ENCODE measurements around the gene PPT2. TPM values are rescaled to one million over a fixed set of nuclear protein-coding genes. Genes with fewer than 3 reads are reported as not detected.

The PPT2 gene
- total RNA-seq, 2 experiments from 2014 or later, result 19.2 to 23.7 TPM

DNA sequence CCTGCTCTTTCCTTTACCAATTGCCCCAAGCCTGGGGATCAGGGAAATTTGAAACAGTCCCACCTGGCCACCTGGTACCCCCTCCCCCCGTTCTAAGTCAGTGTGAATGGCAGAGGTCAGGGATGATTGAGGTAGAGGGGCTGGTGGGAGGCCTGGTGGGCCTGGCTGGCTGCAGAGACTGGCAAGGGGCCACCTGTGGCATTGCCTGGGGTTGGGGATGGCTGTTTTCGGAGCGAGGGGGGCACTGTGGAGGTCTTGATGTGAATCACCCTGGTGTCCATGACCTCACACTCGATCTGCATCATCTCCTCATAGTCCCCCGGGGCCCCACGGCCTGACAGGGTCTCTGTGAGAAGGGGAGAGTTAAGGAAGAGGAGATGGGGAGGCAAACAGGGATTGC, 38.3 kb upstream of the PPT2 start:
- ATAC-seq (ENCODE audit: low read depth), result no peak
- Mint-ChIP-seq H3K4me1 (peaks cover 2% of the 10 kb centered on the region), H3K36me3 (peaks cover 13% of the 10 kb centered on the region), H3K9me3 (no peaks in the 10 kb centered on the region), H3K27me3 (no peaks in the 10 kb centered on the region), H3K27ac (no peak overlapping the region), H3K4me3 (no peak overlapping the region)
- no peak for DNase-seq
- POLR2A ChIA-PET, result no interaction called here

DNA sequence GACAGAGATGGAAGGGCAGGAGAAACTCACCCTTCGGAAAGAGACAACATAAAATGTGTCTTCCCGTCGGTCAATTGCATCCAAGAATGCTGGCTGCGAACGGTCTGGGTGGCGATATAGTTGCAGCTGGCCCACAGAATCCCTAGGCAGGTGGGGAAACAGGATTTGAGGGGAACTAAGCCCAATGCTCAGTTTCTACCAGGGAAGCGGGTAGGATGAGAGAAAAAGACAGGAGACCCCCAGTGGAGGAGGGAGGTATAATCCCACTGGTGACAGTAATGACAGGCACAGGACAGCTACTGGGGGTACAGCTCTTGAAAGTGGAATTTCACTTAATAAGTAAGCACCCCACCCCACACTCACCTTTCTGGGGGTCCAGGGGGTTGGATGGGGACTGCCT, 37.3 kb upstream of the PPT2 start:
- Mint-ChIP-seq H3K27ac (no peak overlapping the region), H3K9me3 (no peaks in the 10 kb centered on the region), H3K4me3 (no peak overlapping the region), H3K27me3 (no peaks in the 10 kb centered on the region), H3K36me3 (peaks cover 14% of the 10 kb centered on the region), H3K4me1 (peaks cover 2% of the 10 kb centered on the region)
- DNase-seq, result no peak
- no peak for ATAC-seq (ENCODE audit: low read depth)
- POLR2A ChIA-PET, result no interaction called here

DNA sequence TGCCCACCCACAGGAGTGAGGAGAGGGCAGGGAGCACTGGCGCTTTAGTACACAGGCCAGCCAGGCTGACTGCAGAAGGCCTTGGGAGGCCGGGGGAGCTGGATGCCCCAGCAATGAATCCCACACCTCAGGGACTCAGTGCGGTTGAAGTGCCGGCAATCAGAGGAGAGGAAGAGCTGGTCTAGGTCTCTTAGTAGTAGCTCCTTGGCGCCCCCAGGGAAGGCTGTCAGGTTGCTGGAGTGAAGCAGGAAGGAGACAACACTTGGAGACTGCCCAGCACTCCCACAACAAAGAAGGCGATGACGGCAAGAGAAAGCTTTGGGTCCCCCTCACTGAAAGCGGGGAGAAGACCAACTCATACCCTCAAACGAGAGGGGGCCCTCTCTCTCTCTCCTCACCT, 36.5 kb upstream of the PPT2 start:
- DNase-seq (no peak), ATAC-seq (ENCODE audit: low read depth) (no peak)
- Mint-ChIP-seq H3K27me3 (no peaks in the 10 kb centered on the region), H3K36me3 (peaks cover 17% of the 10 kb centered on the region), H3K27ac (no peak overlapping the region), H3K4me1 (peaks cover 2% of the 10 kb centered on the region), H3K4me3 (no peak overlapping the region), H3K9me3 (no peaks in the 10 kb centered on the region)
- POLR2A ChIA-PET, result interaction anchor here (0.9 to 1.1 kb wide), 2 partner anchors 13 to 78 kb away, joined by 3 read pairs; partner anchors contain the start of gene FKBPL

DNA sequence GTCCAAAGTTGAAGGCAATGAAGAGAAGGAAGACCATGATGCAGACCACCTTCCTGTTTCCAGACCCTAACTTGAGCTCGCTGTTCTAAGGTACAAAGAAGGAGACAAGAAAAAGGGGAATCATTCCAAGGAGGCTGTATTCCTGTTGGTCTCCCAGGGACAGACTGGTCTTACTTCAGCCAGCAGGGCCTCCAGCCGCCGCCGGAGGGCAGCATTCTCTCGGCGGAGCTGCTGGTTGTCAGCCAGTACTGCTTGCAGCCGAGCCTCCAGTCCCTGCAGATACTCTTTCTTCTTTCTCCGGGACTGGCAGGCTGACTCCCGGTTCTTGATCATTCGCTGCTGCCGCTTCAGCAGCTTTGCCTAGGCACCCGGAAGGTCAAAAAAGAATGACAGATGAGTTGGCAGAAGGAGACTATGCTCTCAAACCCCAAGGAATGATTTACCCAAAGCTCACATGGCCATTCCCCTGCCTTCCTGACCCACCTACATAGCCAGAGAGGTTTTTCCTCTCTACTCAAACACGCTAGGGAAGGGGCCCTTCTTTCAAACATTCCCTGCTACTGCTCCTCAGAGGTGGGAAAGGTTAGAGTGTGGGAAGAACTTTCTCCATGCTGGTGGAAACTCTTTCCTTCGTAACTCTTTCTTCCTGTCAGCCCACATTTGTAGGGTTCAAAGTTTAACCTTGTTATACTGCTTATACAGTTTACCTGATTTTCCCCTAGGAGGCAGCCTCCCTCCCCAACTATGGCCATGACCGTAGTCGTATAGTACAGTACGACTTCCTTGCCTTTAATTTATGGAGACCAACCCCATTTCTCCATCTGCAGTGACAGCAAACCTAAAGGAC, 34.9 kb upstream of the PPT2 start:
- Mint-ChIP-seq H3K4me1 (peaks cover 4% of the 10 kb centered on the region), H3K27ac (peak overlapping the region; percentile 48), H3K27me3 (no peaks in the 10 kb centered on the region), H3K9me3 (no peaks in the 10 kb centered on the region), H3K36me3 (peaks cover 15% of the 10 kb centered on the region), H3K4me3 (no peak overlapping the region)
- DNase-seq (peak; percentile 78), ATAC-seq (ENCODE audit: low read depth) (peak; percentile 84)
- POLR2A ChIA-PET, result interaction anchor here (1.1 to 1.8 kb wide), 2 partner anchors 9 to 454 kb away, joined by 3 to 9 read pairs; partner anchors contain the start of genes ATF6B and GPANK1

DNA sequence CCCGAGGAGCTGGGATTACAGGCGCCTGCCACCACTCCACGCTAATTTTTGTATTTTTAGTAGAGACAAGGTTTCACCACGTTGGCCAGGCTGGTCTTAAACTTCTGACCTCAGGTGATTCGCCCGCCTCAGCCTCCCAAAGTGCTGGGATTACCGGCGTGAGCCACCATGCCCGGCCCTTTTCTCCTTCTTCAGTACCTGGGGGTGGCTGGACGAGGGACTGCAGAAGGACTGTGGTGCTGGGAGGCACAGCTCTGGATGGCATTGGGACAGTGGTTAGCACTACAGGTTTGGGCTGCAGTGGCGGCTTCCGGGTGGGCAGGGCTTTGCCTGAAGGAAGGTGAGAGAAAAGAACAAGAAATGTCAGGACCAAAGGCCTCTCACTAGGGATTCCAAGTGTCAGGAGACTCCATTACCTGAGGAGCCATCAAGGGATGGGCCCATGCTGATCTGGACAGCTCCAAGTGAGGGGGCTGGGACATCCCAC, 33.3 kb upstream of the PPT2 start:
- POLR2A ChIA-PET, result no interaction called here
- H3K27me3 Mint-ChIP-seq, result no peaks in the 10 kb centered on the region
- DNase-seq (no peak), ATAC-seq (ENCODE audit: low read depth) (no peak)
- peaks cover 16% of the 10 kb centered on the region for H3K36me3 Mint-ChIP-seq
- H3K27ac Mint-ChIP-seq, result no peak overlapping the region
- peaks cover 10% of the 10 kb centered on the region for H3K4me1 Mint-ChIP-seq
- no peak overlapping the region for H3K4me3 Mint-ChIP-seq
- no peaks in the 10 kb centered on the region for H3K9me3 Mint-ChIP-seq

DNA sequence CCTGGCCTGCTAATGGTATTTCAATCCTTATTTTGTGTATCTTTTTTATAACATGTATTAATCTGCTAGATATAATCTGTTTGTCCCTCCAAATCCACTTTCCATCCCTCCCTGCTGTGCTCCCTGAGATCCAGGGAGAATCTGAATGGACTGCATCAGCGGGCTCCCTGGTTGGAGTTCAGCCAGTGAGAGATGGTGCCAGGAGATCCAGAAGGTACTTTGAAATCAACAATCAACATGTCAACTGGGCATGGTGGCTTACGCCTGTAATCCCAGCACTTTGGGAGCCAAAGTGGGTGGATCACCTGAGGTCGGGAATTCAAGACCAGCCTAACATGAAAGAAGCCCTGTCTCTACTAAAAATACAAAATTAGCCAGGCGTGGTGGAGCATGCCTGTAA, 30.3 kb upstream of the PPT2 start:
- DNase-seq (no peak), ATAC-seq (ENCODE audit: low read depth) (no peak)
- Mint-ChIP-seq H3K36me3 (peaks cover 22% of the 10 kb centered on the region), H3K4me3 (no peak overlapping the region), H3K27ac (no peak overlapping the region), H3K9me3 (no peaks in the 10 kb centered on the region), H3K27me3 (no peaks in the 10 kb centered on the region), H3K4me1 (peaks cover 28% of the 10 kb centered on the region)
- POLR2A ChIA-PET, result no interaction called here

DNA sequence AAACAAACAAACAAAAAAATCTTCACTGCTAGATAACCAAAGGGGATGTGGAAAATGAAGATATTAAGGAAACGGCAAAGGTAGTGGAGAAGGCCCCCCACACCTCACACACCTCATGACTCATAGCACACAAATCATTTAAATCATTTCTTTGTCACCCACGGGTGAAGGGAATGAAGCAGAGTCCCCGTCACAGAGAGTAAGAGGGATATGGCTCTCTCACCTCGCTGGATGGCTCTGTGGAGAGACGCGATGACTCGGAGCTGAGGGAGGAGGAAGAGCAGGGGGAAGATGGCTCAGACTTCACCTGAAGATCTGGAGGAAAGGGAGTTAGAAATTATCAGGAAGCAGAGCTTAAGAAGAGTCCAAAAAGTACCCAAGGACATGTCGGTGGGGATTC, 27.1 kb upstream of the PPT2 start:
- Mint-ChIP-seq H3K27me3 (no peaks in the 10 kb centered on the region), H3K9me3 (no peaks in the 10 kb centered on the region), H3K4me3 (peak overlapping the region; percentile 99), H3K36me3 (peaks cover 20% of the 10 kb centered on the region), H3K27ac (peak overlapping the region; percentile 99), H3K4me1 (peaks cover 38% of the 10 kb centered on the region)
- no peak for ATAC-seq (ENCODE audit: low read depth)
- no peak for DNase-seq
- POLR2A ChIA-PET, result interaction anchor here (1.3 to 2.8 kb wide), 2 partner anchors 8 to 28 kb away, joined by 4 to 9 read pairs; no protein-coding TSS in a partner anchor

DNA sequence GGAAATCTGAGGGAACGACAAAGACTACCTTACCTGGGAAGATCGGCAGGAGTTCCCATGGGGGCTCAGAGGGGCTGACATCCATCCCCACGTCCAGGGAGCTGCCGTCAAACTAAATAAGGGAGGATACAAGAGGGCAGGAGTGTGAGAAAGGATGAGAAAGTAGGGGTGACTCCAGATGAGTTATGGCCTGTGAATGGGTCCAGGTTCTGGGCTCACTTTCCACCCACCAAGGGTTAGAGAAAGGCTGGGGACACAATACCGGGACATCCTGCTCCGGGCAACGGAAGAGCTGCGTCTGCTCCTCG, 26.6 kb upstream of the PPT2 start:
- Mint-ChIP-seq H3K4me1 (peaks cover 38% of the 10 kb centered on the region), H3K36me3 (peaks cover 17% of the 10 kb centered on the region), H3K27ac (peak overlapping the region; percentile 99), H3K4me3 (peak overlapping the region; percentile 99), H3K27me3 (no peaks in the 10 kb centered on the region), H3K9me3 (no peaks in the 10 kb centered on the region)
- ATAC-seq (ENCODE audit: low read depth) (no peak), DNase-seq (no peak)
- POLR2A ChIA-PET, result interaction anchor here (1.1 to 3.7 kb wide), 7 partner anchors 8 to 844 kb away, joined by 3 to 18 read pairs (median 9); partner anchors contain the start of genes AGPAT1, GPSM3, PSMB9 and TAP1

DNA sequence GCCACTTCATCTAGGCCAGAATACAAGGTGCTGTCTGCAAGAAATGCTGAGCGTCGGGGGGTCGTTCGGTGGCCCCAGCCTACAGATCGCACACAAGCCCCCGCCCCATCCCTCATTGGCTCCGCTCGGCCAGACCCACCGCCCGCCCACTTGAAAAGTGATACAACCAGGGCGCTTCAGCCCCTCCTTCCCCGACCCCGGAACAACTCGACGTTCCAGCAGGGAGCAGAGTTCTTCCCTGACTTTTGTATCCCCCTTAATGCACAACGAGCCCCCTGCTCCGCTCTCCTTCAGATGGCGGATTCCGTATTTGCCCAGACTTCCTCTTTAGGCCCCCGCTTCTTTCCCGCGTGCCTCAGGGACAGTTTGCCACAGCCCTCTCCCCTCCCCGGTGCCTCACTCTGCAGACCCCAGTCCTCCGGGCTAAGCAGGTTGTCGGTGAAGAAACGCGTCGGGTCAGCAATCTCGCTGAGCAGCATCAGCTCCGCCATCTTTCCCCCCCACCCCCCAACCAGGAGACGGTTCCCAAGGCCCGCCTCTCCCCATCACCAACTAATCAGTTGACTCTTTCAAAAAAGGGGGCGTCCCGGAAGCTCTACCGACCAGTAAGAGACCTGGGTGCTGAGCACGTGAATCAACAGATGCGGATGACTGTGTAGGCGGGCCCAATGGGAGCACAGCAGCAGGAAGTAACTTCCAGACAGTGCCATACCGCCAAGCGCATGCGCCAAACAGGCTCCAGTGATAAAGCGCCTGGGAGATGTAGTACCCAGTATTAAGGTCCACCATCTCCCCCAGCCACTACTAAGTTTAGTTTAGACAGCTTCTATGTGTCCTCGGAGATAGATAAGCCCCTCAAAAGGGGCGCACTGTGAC, 26.0 kb upstream of the PPT2 start, which contains the start of gene ATF6B:
ATF6B (minus strand) TSS at position 530 of the 876 bp plus-strand sequence; CDS start at position 491, 39 bp downstream.
- Mint-ChIP-seq H3K27ac (peak within 1 kb of the TSS; percentile 99), H3K27me3 (peaks cover 1% of the 10 kb centered on the region), H3K9me3 (no peaks in the 10 kb centered on the region), H3K36me3 (peaks cover 17% of the 10 kb centered on the region), H3K4me1 (peaks cover 38% of the 10 kb centered on the region), H3K4me3 (peak within 1 kb of the TSS; percentile 99)
- peak; percentile 95 for ATAC-seq (ENCODE audit: low read depth)
- DNase-seq, result peak; percentile 87
- POLR2A ChIA-PET, result interaction anchor here (1.0 to 3.7 kb wide), 11 partner anchors 9 to 844 kb away, joined by 3 to 18 read pairs (median 5); partner anchors contain the start of genes AGPAT1, EHMT2, GPSM3 and PBX2

DNA sequence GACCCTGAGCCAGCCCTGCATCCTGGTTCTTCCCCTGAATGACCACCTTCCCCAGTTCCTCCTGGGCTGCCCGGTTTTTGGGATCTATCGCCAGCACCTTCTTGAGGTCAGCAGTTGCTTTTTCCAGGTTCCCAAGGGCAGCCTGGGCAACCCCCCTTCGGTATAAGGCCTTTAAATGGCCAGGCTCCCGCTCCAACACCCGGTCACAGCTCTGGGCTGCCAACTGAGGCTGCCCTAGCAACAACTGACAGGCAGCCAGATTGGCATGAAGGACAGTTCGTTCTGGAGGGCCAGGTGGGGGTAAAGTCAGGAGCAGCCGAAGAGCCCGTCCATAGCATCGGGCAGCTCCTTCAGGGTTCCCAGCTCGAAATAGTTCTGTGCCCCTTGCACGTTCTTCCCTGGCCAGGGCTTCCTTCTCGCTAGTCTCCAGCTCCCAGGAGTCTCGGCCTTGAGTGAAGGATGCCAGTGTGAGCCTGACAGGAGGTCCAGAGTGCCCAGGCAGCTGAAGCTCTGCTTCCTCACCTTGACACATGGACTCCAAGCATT, 25.1 kb upstream of the PPT2 start:
- DNase-seq (no peak), ATAC-seq (ENCODE audit: low read depth) (no peak)
- peaks cover 1% of the 10 kb centered on the region for H3K27me3 Mint-ChIP-seq
- no peaks in the 10 kb centered on the region for H3K9me3 Mint-ChIP-seq
- H3K27ac Mint-ChIP-seq, result peak overlapping the region; percentile 99
- peak overlapping the region; percentile 99 for H3K4me3 Mint-ChIP-seq
- H3K4me1 Mint-ChIP-seq, result peaks cover 37% of the 10 kb centered on the region
- H3K36me3 Mint-ChIP-seq, result peaks cover 17% of the 10 kb centered on the region
- POLR2A ChIA-PET, result interaction anchor here (0.5 to 3.7 kb wide), 18 partner anchors 10 to 1613 kb away, joined by 3 to 18 read pairs (median 4); partner anchors contain the start of genes AGPAT1, EHMT2, GPSM3 and PBX2

DNA sequence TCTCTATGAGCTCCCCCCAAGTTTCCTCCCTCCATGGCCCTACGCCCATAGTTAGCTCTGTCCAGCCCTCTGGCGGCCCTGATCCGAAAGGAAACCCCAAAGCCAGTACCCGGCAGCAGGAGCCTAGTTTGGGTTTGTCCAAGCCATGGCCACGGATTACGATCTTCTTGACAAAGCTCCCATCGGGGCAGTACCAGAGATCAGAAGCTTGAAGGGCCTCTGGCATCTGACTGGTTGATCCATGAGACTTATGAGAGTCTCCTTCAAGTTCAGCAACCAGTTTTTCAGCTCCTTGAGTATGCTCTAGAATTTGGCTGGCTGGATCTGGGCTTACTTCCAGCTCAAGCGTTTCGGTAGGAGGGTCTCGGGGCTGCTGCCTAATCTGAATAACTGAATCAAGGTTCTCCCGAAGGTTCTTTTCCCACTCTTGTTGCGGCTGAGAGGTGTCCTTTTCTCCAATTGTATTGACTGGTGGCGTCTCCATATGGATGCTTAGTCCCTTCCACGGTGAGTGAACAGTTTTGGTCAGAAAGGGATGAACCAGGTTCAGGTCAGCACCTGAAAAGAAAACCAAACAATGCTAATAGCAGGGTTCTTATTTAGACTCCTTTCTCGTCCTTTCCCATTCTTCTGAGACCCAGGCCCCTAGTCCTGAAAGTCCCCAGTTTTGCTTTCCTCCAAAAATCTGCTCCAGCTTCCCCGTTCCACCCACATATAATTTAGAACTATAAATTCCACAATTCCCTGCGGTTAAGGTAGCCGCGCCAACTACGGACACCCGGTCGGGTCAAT, 24.4 kb upstream of the PPT2 start:
- ATAC-seq (ENCODE audit: low read depth) (no peak), DNase-seq (no peak)
- Mint-ChIP-seq H3K9me3 (no peaks in the 10 kb centered on the region), H3K36me3 (peaks cover 12% of the 10 kb centered on the region), H3K27me3 (peaks cover 1% of the 10 kb centered on the region), H3K27ac (peak overlapping the region; percentile 95), H3K4me1 (peaks cover 32% of the 10 kb centered on the region), H3K4me3 (peak overlapping the region; percentile 99)
- POLR2A ChIA-PET, result interaction anchor here (0.5 to 3.7 kb wide), 17 partner anchors 10 to 1613 kb away, joined by 3 to 18 read pairs (median 5); partner anchors contain the start of genes GPSM3, NEU1 and PBX2

DNA sequence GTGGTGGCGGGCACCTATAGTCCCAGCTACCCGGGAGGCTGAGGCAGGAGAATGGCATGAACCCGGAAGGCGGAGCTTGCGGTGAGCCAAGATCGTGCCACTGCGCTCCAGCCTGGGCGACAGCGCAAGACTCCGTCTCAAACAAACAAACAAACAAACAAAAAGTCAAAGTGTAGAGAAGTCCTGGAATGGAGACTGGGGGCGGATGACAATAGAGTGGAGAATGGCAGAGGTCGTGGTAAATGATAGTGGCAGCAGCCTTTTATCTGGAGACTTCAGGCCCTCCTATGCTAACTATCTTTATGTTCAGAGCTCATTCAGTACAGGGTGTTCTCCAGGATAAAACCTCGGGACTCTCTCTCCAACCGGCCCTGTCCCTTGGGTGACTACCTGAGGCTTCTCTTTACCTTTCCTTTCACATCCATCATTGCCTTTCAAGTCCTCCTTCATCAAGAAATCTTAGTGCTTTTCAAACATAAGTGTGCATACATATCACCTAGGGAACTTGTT, 22.4 kb upstream of the PPT2 start:
- peak overlapping the region; percentile 39 for H3K4me3 Mint-ChIP-seq
- peaks cover 26% of the 10 kb centered on the region for H3K4me1 Mint-ChIP-seq
- ATAC-seq (ENCODE audit: low read depth) (no peak), DNase-seq (no peak)
- H3K27me3 Mint-ChIP-seq, result peaks cover 5% of the 10 kb centered on the region
- peaks cover 5% of the 10 kb centered on the region for H3K36me3 Mint-ChIP-seq
- no peaks in the 10 kb centered on the region for H3K9me3 Mint-ChIP-seq
- no peak overlapping the region for H3K27ac Mint-ChIP-seq
- POLR2A ChIA-PET, result interaction anchor here (1.7 to 2.5 kb wide), 2 partner anchors 23 to 64 kb away, joined by 9 to 16 read pairs; no protein-coding TSS in a partner anchor

Data from activated naive CD8-positive, alpha-beta T cell treated with anti-CD3 and anti-CD28 coated beads, Interleukin-2, amount 10 ng/mL, durations not matched to agents 7 days and 5 days (primary cell).